Ovary (tissue), 9 donors: ENCODE measurements around the gene TENT5C. TPM values are rescaled to one million over a fixed set of nuclear protein-coding genes. Genes with fewer than 3 reads are reported as not detected.

Experiments
- DNase-seq, 5 donors: peaks; one replicate each; pipeline ENCODE4 v3.0.0-alpha.2; 2019 to 2020
- H3K27ac ChIP-seq, 2 donors: fragments of 200-600 bp; one replicate each; pipeline versions ENCODE4 v1.5.1 to v1.8.0; 2019 to 2022
- H3K27me3 ChIP-seq: fragments of 200-600 bp; one replicate; pipeline ENCODE4 v1.8.0; 2022
- H3K36me3 ChIP-seq: fragments of 200-600 bp; sonication (generic); one replicate; pipeline ENCODE4 v1.5.1; 2019
- H3K4me1 ChIP-seq: one replicate; pipeline ENCODE4 v1.8.1; 2013; ENCODE audit warnings: mild to moderate bottlenecking, moderate library complexity; ENCODE audit not compliant: insufficient read depth
- H3K4me3 ChIP-seq: fragments of 200-600 bp; sonication (generic); one replicate; pipeline ENCODE4 v1.5.1; 2017
- H3K9me3 ChIP-seq, 2 donors: fragments of 200-600 bp in 1 of 2; sonication (generic) in 1 of 2; one replicate each; pipeline versions ENCODE4 v1.5.1 to v1.8.1; 2013 to 2019; ENCODE audit warnings: mild to moderate bottlenecking in 1 of 2, moderate library complexity in 1 of 2
- EP300 ChIP-seq: sonication (generic); formaldehyde crosslinking; IDR thresholded peaks from one replicate; pipeline ENCODE4 v1.6.1; 2017; ENCODE audit warnings: antibody characterized with exemption
- POLR2A ChIP-seq: fragments of 450-650 bp; IDR thresholded peaks from one replicate; pipeline ENCODE4 v1.6.1; 2017; ENCODE audit warnings: antibody characterized with exemption, mild to moderate bottlenecking, moderate library complexity
- WGBS, 3 donors: extraction: QIAGEN DNeasy Blood & Tissue Kit in 1 of 3; methylation state at CpG; one replicate each; pipeline versions ENCODE4 v1.1.5 to v1.1.7; 2013 to 2017; 5-methylcytosine and 5-hydroxymethylcytosine counted together
- intact Hi-C, 4 donors: fragments of 100-400 bp; cut with DNase I; formaldehyde crosslinking; loops; one replicate each; pipeline versions ENCODE4 v1.11.0 to v1.15.1; 2022 to 2023
- polyA plus RNA-seq, 2 donors: library from polyadenylated mRNA; stranded (reverse); fragments of 200-250 nt in 1 of 2; fragments of 350-450 nt in 1 of 2; fragmentation: Illumina TruSeq in 1 of 2; extraction: RNeasy Lipid Tissue Mini Kit (QIAGEN cat#74804) in 1 of 2; gene quantifications; one replicate each; pipeline ENCODE4 v1.2.3, GENCODE V29; 2013 to 2014
- total RNA-seq, 7 donors: library from RNA; depleted of rRNA in 2 of 7; stranded (reverse); fragments of >200 nt in 2 of 7; fragmentation: NEBNext Ultra II Directional in 3 of 7; extraction: Animal tissue kit (Norgen Biotek cat#: 25700) in 3 of 7; gene quantifications; one replicate each; pipeline versions ENCODE4 v1.1.0 to v1.2.4, GENCODE V29; 2016 to 2023
- TF ChIP-seq, protein P1 (sequence below), 3 donors: fragments of 450-650 bp in 2 of 3; fragments of 200-600 bp in 1 of 3; IDR thresholded peaks; one replicate each; pipeline versions ENCODE4 v1.5.1 to v1.8.0; 2016 to 2022; ENCODE audit warnings: antibody characterized with exemption in 3 of 3, mild to moderate bottlenecking in 1 of 3
- donor health status: DM: no; HTN: no; CAD: no; lungs with moderate emphysema.
- donor health status: DM: no; HTN: no; CAD: no.
- donor health status: Bipolar disorder and iron deficiency.
- donor health status: DM: yes; HTN: yes; CAD: no.
- donor health status: DM: no; HTN: no; CAD: no.
- donor health status: DM: yes; HTN: yes; CAD: no.

The TENT5C gene
- total and polyA plus RNA-seq, 9 donors, result 2.6 to 24.7 (median 11.4) TPM

DNA sequence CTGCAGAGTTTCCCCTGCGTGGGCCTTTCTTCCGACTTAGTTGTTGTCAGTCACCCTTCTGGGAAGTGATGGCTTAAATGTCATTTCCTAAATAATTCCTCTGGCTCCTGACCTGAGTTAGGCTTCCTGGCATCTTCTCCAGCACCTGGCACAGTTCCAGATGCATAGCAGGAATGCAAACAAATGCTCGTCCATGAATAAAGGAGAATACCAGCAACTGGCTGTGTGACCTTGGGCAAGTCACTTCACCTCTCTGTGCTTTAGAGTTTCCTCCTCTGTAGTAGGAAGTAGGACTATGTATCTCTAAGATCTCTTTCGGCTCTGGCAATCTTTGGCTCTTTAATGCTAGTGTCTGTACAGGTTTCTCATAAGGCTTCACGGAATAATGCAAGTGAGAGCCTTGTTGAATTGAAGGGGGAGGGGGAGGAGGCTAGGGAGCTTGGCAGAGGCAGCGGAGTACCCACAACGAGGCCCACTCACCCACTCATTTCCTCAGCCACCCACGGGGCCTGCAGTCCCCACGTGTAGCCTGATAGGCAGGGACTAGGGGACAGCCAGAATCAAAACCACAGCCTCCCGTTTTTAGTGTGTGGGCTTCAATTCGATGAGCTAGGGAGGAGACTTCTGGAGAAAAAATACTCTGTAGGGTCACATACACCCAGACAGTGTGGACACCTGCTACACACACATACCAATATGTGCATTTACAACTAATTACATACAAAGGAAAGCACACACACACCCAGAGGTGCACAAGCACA lies 48.1 kb downstream of the TENT5C start:
- TF ChIP-seq EP300, result no peak
- no peak for TF ChIP-seq POLR2A
- TF ChIP-seq, protein P1, sequence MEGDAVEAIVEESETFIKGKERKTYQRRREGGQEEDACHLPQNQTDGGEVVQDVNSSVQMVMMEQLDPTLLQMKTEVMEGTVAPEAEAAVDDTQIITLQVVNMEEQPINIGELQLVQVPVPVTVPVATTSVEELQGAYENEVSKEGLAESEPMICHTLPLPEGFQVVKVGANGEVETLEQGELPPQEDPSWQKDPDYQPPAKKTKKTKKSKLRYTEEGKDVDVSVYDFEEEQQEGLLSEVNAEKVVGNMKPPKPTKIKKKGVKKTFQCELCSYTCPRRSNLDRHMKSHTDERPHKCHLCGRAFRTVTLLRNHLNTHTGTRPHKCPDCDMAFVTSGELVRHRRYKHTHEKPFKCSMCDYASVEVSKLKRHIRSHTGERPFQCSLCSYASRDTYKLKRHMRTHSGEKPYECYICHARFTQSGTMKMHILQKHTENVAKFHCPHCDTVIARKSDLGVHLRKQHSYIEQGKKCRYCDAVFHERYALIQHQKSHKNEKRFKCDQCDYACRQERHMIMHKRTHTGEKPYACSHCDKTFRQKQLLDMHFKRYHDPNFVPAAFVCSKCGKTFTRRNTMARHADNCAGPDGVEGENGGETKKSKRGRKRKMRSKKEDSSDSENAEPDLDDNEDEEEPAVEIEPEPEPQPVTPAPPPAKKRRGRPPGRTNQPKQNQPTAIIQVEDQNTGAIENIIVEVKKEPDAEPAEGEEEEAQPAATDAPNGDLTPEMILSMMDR (IDR thresholded peaks at IDR 0.05), result no peak
- no peak overlapping the region for H3K27ac ChIP-seq

DNA sequence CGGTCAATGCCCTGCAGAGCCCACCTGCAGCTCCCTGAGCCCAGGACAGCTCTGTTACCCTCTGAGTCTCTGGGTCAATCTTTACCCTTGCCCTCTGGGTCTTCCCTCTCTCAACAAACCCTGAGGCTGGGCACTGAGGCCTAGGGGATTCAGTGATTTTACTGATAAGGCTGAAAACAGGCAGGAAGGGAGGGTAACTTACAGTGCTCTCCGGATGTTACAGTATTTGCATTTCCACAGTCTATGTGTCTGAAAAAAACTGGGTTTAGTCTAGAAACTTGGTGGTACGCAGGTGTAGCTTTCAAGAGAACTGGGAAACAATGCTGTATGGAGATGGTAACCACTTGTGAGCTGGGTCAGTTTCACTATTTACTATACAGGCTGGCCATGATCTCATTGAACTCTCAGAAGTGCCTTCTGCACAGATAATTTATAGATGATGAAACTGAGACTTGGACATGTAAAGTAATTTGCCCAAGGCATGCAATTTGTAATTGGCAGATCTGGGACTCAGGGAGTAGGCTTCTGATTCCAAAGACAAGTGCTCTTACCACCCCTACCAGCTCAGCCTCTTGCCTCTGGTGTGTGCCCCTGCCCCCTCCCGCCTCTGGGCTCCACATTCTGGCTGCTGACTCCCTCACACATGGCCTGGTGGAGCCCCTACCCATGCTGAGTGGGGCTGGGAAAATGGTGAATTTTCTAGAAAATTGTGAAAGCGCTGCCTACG lies 48.8 kb downstream of the TENT5C start:
- H3K4me3 ChIP-seq, result no peak overlapping the region
- TF ChIP-seq POLR2A (no peak), EP300 (no peak)
- TF ChIP-seq, protein P1 (IDR thresholded peaks at IDR 0.05), result no peak
- no peak for DNase-seq
- H3K9me3 ChIP-seq, result no peaks in the 10 kb centered on the region
- no peaks in the 10 kb centered on the region for H3K4me1 ChIP-seq
- H3K36me3 ChIP-seq, result no peaks in the 10 kb centered on the region
- intact Hi-C loops, result no loop called here
- no peaks in the 10 kb centered on the region for H3K27me3 ChIP-seq
- 77 to 85% (median 84%) methylated on average over 6 of the region's 6 CpGs for WGBS, 3 donors
- H3K27ac ChIP-seq, result no peak overlapping the region

More for the DNA sequence above, 48.1 kb downstream of the TENT5C start:
- H3K4me1 ChIP-seq, result no peaks in the 10 kb centered on the region
- no peaks in the 10 kb centered on the region for H3K36me3 ChIP-seq
- no peak overlapping the region for H3K4me3 ChIP-seq
- no peak for DNase-seq
- H3K27me3 ChIP-seq, result no peaks in the 10 kb centered on the region
- intact Hi-C loops, result no loop called here
- 28 to 45% (median 35%) methylated on average over 11 of the region's 11 CpGs for WGBS, 3 donors
- H3K9me3 ChIP-seq, result no peaks in the 10 kb centered on the region

DNA sequence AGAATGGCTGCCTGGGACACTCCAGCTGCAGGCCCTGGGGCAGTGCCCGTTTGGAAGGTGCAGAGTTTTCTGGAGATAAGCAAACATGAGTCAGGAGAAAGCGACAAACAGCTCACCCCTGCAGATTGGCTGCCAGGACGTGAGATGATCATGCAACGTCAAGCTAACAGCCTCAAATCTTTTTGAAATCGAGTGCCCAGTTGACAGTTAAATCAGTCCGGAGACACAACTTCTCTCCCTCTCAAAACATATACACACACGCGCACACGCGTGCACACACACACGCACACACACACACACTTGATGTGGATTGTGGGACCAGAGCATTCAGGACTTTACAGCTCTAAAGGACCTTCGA lies 49.4 kb downstream of the TENT5C start:
- DNase-seq, result no peak
- TF ChIP-seq, protein P1 (IDR thresholded peaks at IDR 0.05), result no peak
- no peak for TF ChIP-seq EP300
- no peak for TF ChIP-seq POLR2A
- H3K36me3 ChIP-seq, result no peaks in the 10 kb centered on the region
- H3K27me3 ChIP-seq, result no peaks in the 10 kb centered on the region
- intact Hi-C loops, result no loop called here
- H3K27ac ChIP-seq, result no peak overlapping the region
- no peaks in the 10 kb centered on the region for H3K4me1 ChIP-seq
- 78 to 89% (median 81%) methylated on average over 12 of the region's 12 CpGs for WGBS, 3 donors
- H3K9me3 ChIP-seq, result no peaks in the 10 kb centered on the region
- H3K4me3 ChIP-seq, result no peak overlapping the region

DNA sequence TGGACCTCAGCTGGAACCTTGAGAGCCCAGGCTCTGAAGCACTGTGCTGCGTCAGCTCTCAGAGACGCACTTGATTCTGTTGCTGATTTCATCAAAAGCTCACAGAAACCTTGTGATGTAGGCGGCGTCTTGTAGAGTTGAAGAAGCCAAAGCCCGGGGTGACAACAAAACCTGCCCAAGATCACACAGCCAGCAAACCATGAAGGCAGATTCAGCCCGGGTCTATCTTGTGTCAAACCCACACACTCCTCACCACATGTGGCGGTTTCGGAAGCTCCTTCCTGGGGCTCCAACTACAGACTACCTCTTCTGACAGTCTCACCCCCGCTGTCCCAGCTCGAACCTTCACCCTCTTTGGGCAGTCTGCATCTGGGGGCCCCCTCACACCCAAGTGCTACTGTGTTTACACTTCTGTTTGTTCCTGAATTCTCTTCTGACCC lies 50.4 kb downstream of the TENT5C start:
- no peaks in the 10 kb centered on the region for H3K4me1 ChIP-seq
- H3K9me3 ChIP-seq, result no peaks in the 10 kb centered on the region
- TF ChIP-seq POLR2A, result no peak
- no peak overlapping the region for H3K4me3 ChIP-seq
- intact Hi-C loops, result no loop called here
- 80 to 90% (median 84%) methylated on average over 10 of the region's 10 CpGs for WGBS, 3 donors
- no peaks in the 10 kb centered on the region for H3K27me3 ChIP-seq
- DNase-seq, result no peak
- H3K27ac ChIP-seq, result no peak overlapping the region
- no peaks in the 10 kb centered on the region for H3K36me3 ChIP-seq

DNA sequence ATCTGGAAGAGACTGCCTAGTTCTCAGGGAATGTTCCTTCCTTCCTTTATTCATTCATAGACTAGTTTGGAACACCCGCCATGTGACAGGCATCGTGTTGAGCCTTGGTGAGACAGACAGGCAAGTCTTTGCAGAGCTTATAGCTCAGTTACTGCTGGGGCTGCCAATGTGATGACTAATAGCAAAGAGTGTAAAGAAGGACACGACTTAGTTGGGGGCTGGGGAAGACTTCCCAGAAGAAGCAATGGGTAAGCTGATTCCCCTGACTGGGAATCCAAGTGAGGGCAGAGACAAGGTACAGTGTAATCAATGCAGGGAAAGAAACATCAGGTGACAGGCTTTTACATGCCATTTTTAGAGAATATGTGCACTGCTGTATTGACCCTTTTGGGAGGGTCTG lies 51.2 kb downstream of the TENT5C start:
- DNase-seq, result no peak
- H3K4me3 ChIP-seq, result no peak overlapping the region
- no peaks in the 10 kb centered on the region for H3K36me3 ChIP-seq
- no peak overlapping the region for H3K27ac ChIP-seq
- no peaks in the 10 kb centered on the region for H3K4me1 ChIP-seq
- TF ChIP-seq POLR2A (no peak), EP300 (no peak)
- TF ChIP-seq, protein P1 (IDR thresholded peaks at IDR 0.05), result no peak
- intact Hi-C loops, result no loop called here
- H3K9me3 ChIP-seq, result no peaks in the 10 kb centered on the region
- H3K27me3 ChIP-seq, result no peaks in the 10 kb centered on the region
- WGBS, 3 donors, result 53 to 59% (median 54%) methylated on average over 3 of the region's 3 CpGs
